Smooth muscle cell (in vitro differentiated cells): ENCODE measurements around the gene IGHMBP2. TPM values are rescaled to one million over a fixed set of nuclear protein-coding genes. Genes with fewer than 3 reads are reported as not detected.

Experiments used
- DNase-seq: peaks from one replicate; lab custom pipeline; 2025; ENCODE audit not compliant: unreplicated experiment; lab: John Stamatoyannopoulos, UW
- H2AFZ ChIP-seq: fragments of 200-600 bp; sonication (generic); 2 replicates; pipeline ENCODE4 v1.6.0; 2016; ENCODE audit warnings: antibody characterized with exemption, low read depth, mild to moderate bottlenecking
- H3F3A ChIP-seq: fragments of 200-600 bp; sonication (generic); 2 replicates; pipeline ENCODE4 v1.6.0; 2017; ENCODE audit warnings: antibody characterized with exemption, low read depth
- H3K27ac ChIP-seq: fragments of 200-600 bp; sonication (generic); 2 replicates; pipeline ENCODE4 v1.5.1; 2016; ENCODE audit warnings: low read depth, mild to moderate bottlenecking
- H3K27me3 ChIP-seq: fragments of 200-600 bp; sonication (generic); 2 replicates; pipeline ENCODE4 v1.6.1; 2016; ENCODE audit warnings: low read depth, mild to moderate bottlenecking
- H3K36me3 ChIP-seq: fragments of 200-600 bp; sonication (generic); 2 replicates; pipeline ENCODE4 v1.5.1; 2016; ENCODE audit warnings: low read depth
- H3K4me1 ChIP-seq: fragments of 200-600 bp; sonication (generic); 2 replicates; pipeline ENCODE4 v1.5.1; 2016; ENCODE audit warnings: low read depth
- H3K4me2 ChIP-seq: fragments of 200-600 bp; sonication (generic); 2 replicates; pipeline ENCODE4 v1.6.0; 2016; ENCODE audit warnings: mild to moderate bottlenecking
- H3K4me3 ChIP-seq: fragments of 200-600 bp; sonication (generic); 2 replicates; pipeline ENCODE4 v1.5.1; 2016; ENCODE audit warnings: mild to moderate bottlenecking
- H3K79me2 ChIP-seq: fragments of 200-600 bp; sonication (generic); 2 replicates; pipeline ENCODE4 v1.6.0; 2016; ENCODE audit warnings: low read depth, mild to moderate bottlenecking
- H3K9ac ChIP-seq: fragments of 200-600 bp; sonication (generic); 2 replicates; pipeline ENCODE4 v1.6.0; 2016; ENCODE audit warnings: low read depth
- H3K9me3 ChIP-seq: fragments of 200-600 bp; sonication (generic); replicated peaks from 2 replicates; pipeline ENCODE4 v1.5.1; 2016; ENCODE audit warnings: low read depth
- H4K20me1 ChIP-seq: fragments of 200-600 bp; sonication (generic); 2 replicates; pipeline ENCODE4 v1.6.0; 2016; ENCODE audit warnings: low read depth
- CTCF ChIP-seq: fragments of 200-600 bp; sonication (generic); IDR thresholded peaks from 2 replicates; pipeline ENCODE4 v1.5.1; 2017; ENCODE audit warnings: borderline replicate concordance, mild to moderate bottlenecking, antibody characterized with exemption; ENCODE audit not compliant: insufficient read depth, poor library complexity, severe bottlenecking
- WGBS: methylation state at CpG from one replicate; pipeline ENCODE4 v1.1.7; 2016; ENCODE audit warnings: low lambda C conversion rate; 5-methylcytosine and 5-hydroxymethylcytosine counted together
- polyA plus RNA-seq: library from polyadenylated mRNA; unstranded; fragments of >200 nt; fragmentation: Nextera tagmentation; extraction: Ambion mirVana; gene quantifications from 2 replicates; pipeline ENCODE4 v1.2.1, GENCODE V29; 2016
- total RNA-seq: library from RNA; depleted of rRNA; stranded (reverse); fragments of >200 nt; gene quantifications from 2 replicates; pipeline ENCODE4 v1.2.3, GENCODE V29; 2014

IGHMBP2 gene
- total and polyA plus RNA-seq, 2 experiments from 2014 or later, result 12.1 to 13.3 TPM

DNA sequence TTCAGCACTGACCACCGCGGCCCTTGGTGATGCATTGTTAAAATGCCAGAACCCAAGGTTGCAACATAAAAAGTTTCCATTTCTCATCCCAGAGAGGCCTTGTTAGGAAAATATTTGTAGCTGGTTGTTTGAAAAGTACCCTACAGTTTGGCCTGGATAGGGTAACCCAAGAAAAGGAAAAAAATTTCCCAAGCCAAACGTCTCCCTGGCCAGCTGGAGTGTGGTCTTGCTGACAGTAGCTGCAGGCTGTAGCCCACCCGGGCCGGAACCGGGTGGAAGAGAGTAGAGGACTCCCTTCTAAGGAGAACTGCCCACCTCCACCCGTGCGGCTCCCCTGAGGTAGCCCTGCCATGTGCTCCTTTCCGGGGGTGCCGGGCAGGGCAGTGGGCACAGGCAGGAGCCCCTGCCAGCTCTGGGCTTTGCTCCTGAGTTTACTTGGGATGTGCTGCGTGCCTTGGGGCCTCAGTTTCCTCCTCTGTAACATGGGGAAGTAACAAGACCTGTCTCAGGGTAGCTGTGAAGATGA lies 38.5 kb downstream of the IGHMBP2 start:
- H2AFZ ChIP-seq, result no peak overlapping the region
- H3K4me1 ChIP-seq, result no peaks in the 10 kb centered on the region
- no peaks in the 10 kb centered on the region for H3K9me3 ChIP-seq
- H3K27me3 ChIP-seq, result no peaks in the 10 kb centered on the region
- H3K9ac ChIP-seq, result peak overlapping the region; percentile 47
- H4K20me1 ChIP-seq, result no peaks in the 10 kb centered on the region
- no peak for DNase-seq
- 72% methylated on average over 11 of the region's 11 CpGs for WGBS
- no peak overlapping the region for H3K4me3 ChIP-seq
- H3F3A ChIP-seq, result peaks cover 14% of the 10 kb centered on the region
- H3K36me3 ChIP-seq, result no peaks in the 10 kb centered on the region
- H3K4me2 ChIP-seq, result peak overlapping the region; percentile 20
- H3K79me2 ChIP-seq, result no peaks in the 10 kb centered on the region
- peak overlapping the region; percentile 80 for H3K27ac ChIP-seq
- TF ChIP-seq CTCF, result no peak

DNA sequence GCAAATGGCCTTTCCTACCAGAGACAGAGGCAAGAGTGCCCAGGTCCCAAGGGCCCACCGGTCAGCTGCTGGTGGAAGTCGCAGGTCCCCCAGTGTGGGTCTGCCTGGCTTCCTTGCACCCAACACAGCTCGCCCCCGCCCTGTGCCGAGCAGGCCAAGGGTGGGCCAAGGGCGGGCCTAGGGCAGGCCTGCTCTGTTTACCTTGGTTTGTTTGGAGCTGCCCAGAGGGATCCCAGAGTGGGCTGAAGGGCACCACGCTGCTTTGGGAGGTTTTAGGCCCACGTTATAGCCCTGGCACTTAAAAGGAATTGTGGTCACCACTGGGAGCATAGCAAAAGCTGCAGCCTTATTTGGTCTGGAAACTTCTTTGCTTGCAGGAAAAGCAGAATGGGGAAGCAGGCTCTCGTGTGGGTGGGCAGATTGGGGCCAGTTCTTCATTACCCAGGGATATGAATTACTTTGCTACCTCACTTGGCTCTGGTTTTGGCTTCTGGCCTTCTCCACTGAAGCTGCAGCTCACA lies 39.1 kb downstream of the IGHMBP2 start:
- Histone ChIP-seq H3K4me2 (peak overlapping the region; percentile 20), H3K27ac (peak overlapping the region; percentile 80), H2AFZ (no peak overlapping the region), H3K9me3 (no peaks in the 10 kb centered on the region), H3K9ac (peak overlapping the region; percentile 47), H3K27me3 (no peaks in the 10 kb centered on the region), H3F3A (peaks cover 14% of the 10 kb centered on the region), H3K4me3 (no peak overlapping the region), H3K36me3 (no peaks in the 10 kb centered on the region), H3K4me1 (no peaks in the 10 kb centered on the region), H4K20me1 (no peaks in the 10 kb centered on the region), H3K79me2 (no peaks in the 10 kb centered on the region)
- 57% methylated on average over 9 of the region's 9 CpGs for WGBS
- DNase-seq, result no peak
- TF ChIP-seq CTCF, result no peak

- 65% methylated on average over 18 of the region's 18 CpGs for whole genome bisulfite sequencing
- Histone ChIP-seq H3K4me3 (no peak overlapping the region), H3F3A (peaks cover 14% of the 10 kb centered on the region), H3K27me3 (no peaks in the 10 kb centered on the region), H3K9me3 (no peaks in the 10 kb centered on the region), H3K36me3 (no peaks in the 10 kb centered on the region), H3K79me2 (no peaks in the 10 kb centered on the region), H2AFZ (no peak overlapping the region), H3K9ac (peak overlapping the region; percentile 91), H3K4me1 (no peaks in the 10 kb centered on the region), H3K4me2 (peak overlapping the region; percentile 53), H4K20me1 (no peaks in the 10 kb centered on the region), H3K27ac (peak overlapping the region; percentile 97)
- no peak for TF ChIP-seq CTCF
- no peak for DNase-seq
Measured at GRCh38 chr11:68946416-68947090, 42.9 kb downstream of the IGHMBP2 start.

- peaks cover 14% of the 10 kb centered on the region for H3F3A ChIP-seq
- TF ChIP-seq CTCF, result no peak
Measured at GRCh38 chr11:68947151-68947550, 43.5 kb downstream of the IGHMBP2 start.

More at GRCh38 chr11:68947151-68947550, 43.5 kb downstream of the IGHMBP2 start:
- Histone ChIP-seq H2AFZ (no peak overlapping the region), H3K36me3 (no peaks in the 10 kb centered on the region), H3K9ac (peak overlapping the region; percentile 91), H3K4me1 (no peaks in the 10 kb centered on the region), H3K27ac (peak overlapping the region; percentile 97), H3K9me3 (no peaks in the 10 kb centered on the region), H3K4me2 (peak overlapping the region; percentile 53), H3K27me3 (no peaks in the 10 kb centered on the region), H4K20me1 (no peaks in the 10 kb centered on the region), H3K4me3 (no peak overlapping the region), H3K79me2 (no peaks in the 10 kb centered on the region)
- 78% methylated on average over 11 of the region's 11 CpGs for WGBS
- no peak for DNase-seq
